Ishikawa (cell line): ENCODE data around the gene PDSS2.

ENCODE experiments used
- CEBPB ChIP-seq: IDR thresholded peaks from 2 replicates; pipeline ENCODE4 v1.6.1; 2012
- RAD21 ChIP-seq: IDR thresholded peaks from 2 replicates; pipeline ENCODE4 v1.6.1; 2012; ENCODE audit warnings: low read depth
- TF ChIP-seq, protein P1 (sequence below): IDR thresholded peaks from 2 replicates; pipeline ENCODE4 v1.6.1; 2012; ENCODE audit warnings: low read depth, mild to moderate bottlenecking

- TF ChIP-seq CEBPB: no peak
- TF ChIP-seq, protein P1, sequence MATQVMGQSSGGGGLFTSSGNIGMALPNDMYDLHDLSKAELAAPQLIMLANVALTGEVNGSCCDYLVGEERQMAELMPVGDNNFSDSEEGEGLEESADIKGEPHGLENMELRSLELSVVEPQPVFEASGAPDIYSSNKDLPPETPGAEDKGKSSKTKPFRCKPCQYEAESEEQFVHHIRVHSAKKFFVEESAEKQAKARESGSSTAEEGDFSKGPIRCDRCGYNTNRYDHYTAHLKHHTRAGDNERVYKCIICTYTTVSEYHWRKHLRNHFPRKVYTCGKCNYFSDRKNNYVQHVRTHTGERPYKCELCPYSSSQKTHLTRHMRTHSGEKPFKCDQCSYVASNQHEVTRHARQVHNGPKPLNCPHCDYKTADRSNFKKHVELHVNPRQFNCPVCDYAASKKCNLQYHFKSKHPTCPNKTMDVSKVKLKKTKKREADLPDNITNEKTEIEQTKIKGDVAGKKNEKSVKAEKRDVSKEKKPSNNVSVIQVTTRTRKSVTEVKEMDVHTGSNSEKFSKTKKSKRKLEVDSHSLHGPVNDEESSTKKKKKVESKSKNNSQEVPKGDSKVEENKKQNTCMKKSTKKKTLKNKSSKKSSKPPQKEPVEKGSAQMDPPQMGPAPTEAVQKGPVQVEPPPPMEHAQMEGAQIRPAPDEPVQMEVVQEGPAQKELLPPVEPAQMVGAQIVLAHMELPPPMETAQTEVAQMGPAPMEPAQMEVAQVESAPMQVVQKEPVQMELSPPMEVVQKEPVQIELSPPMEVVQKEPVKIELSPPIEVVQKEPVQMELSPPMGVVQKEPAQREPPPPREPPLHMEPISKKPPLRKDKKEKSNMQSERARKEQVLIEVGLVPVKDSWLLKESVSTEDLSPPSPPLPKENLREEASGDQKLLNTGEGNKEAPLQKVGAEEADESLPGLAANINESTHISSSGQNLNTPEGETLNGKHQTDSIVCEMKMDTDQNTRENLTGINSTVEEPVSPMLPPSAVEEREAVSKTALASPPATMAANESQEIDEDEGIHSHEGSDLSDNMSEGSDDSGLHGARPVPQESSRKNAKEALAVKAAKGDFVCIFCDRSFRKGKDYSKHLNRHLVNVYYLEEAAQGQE: no peak
- no peak for TF ChIP-seq RAD21
Measured at GRCh38 chr6:107470364-107470763, 11.0 kb upstream of the PDSS2 start.
